AG04449 (cell line): ENCODE results near the gene SIRT3.
"Not testable (repeated sequence)": the region's sequence is repeated elsewhere in the genome, so short reads cannot be mapped to it uniquely, and the experiment has no call there.

ENCODE experiments used
- CTCF ChIA-PET: fragments of 350-600 bp; formaldehyde crosslinking; extraction: SDS; loops from one replicate; lab custom pipeline; 2021; ENCODE audit warnings: antibody characterized with exemption; lab: Yijun Ruan, JAX
- POLR2A ChIA-PET: fragments of 400-600, 350-600 bp; formaldehyde crosslinking; extraction: SDS; loops from one replicate; lab custom pipeline; 2020; ENCODE audit warnings: antibody characterized with exemption, inconsistent platforms; lab: Yijun Ruan, JAX
- DNase-seq: peaks from one replicate; pipeline ENCODE4 v3.0.0-alpha.2; 2010; ENCODE audit warnings: low read depth, low spot score
- H3K4me3 ChIP-seq: 2 replicates; pipeline ENCODE4 v1.5.1; 2011; ENCODE audit warnings: low read depth, mild to moderate bottlenecking, control low read depth, low read length

Gene SIRT3

GRCh38 chr11:190546-190945 is 45.6 kb downstream of the SIRT3 start:
- H3K4me3 ChIP-seq, DNase-seq, CTCF ChIA-PET, POLR2A ChIA-PET: not testable (repeated sequence)

- POLR2A ChIA-PET, H3K4me3 ChIP-seq, DNase-seq, CTCF ChIA-PET: not testable (repeated sequence)
These were observed 46.3 kb downstream of the SIRT3 start for GRCh38 chr11:189843-190311.

- CTCF ChIA-PET, DNase-seq, POLR2A ChIA-PET, H3K4me3 ChIP-seq: not testable (repeated sequence)
These were observed 46.9 kb downstream of the SIRT3 start for GRCh38 chr11:189200-189783.

GRCh38 chr11:180242-180641 is 55.9 kb downstream of the SIRT3 start:
- CTCF ChIA-PET, DNase-seq, H3K4me3 ChIP-seq, POLR2A ChIA-PET: not testable (repeated sequence)
